HUES64 (cell line): ENCODE measurements around the gene LRP10.

Experiments used
- H3K27ac ChIP-seq: 2 replicates; pipeline ENCODE4 v1.7.0; 2013; ENCODE audit warnings: low read depth, low read length, inconsistent platforms
- H3K27me3 ChIP-seq: 2 replicates; pipeline ENCODE4 v1.6.1; 2013; ENCODE audit warnings: mild to moderate bottlenecking, low read length; ENCODE audit not compliant: insufficient read depth
- H3K36me3 ChIP-seq: 2 replicates; pipeline ENCODE4 v1.6.1; 2013; ENCODE audit warnings: mild to moderate bottlenecking, low read length; ENCODE audit not compliant: insufficient read depth
- H3K4me1 ChIP-seq: 2 replicates; pipeline ENCODE4 v1.6.1; 2013; ENCODE audit warnings: mild to moderate bottlenecking, low read length, moderate library complexity; ENCODE audit not compliant: insufficient read depth
- H3K4me3 ChIP-seq: 2 replicates; pipeline ENCODE4 v1.5.1; 2013; ENCODE audit warnings: mild to moderate bottlenecking, low read length, moderate library complexity
- H3K9ac ChIP-seq: 2 replicates; pipeline ENCODE4 v1.6.1; 2013; ENCODE audit warnings: mild to moderate bottlenecking, low read depth, low read length
- H3K9me3 ChIP-seq: 2 replicates; pipeline ENCODE4 v1.6.1; 2013; ENCODE audit warnings: low read depth, low read length; ENCODE audit not compliant: insufficient read depth
- whole genome bisulfite sequencing: fragments of 150-250, 120-280 bp; methylation state at CpG from one replicate; pipeline ENCODE4 v1.1.7; 2013; ENCODE audit warnings: missing lambda C conversion rate; 5-methylcytosine and 5-hydroxymethylcytosine counted together

The LRP10 gene

GRCh38 chr14:22836301-22837113, 35.0 kb upstream of the LRP10 start, which contains the start of gene MMP14:
Gene MMP14, plus strand, starts transcription at chr14:22836585. Its CDS starts 233 bp downstream, at chr14:22836818.
- Histone ChIP-seq H3K27ac (peak within 1 kb of the TSS; percentile 68; the same call in 1 of the 2 replicates), H3K36me3 (peaks cover 37% of the 10 kb centered on the region), H3K9ac (peak within 1 kb of the TSS; percentile 87), H3K4me3 (peak within 1 kb of the TSS; percentile 79), H3K27me3 (peaks cover 15% of the 10 kb centered on the region), H3K4me1 (peaks cover 23% of the 10 kb centered on the region), H3K9me3 (no peaks in the 10 kb centered on the region)
- under 1% methylated on average over 45 of the region's 46 CpGs for WGBS

- Histone ChIP-seq H3K9ac (peak overlapping the region; percentile 87), H3K27ac (peak overlapping the region; percentile 68; the same call in 1 of the 2 replicates), H3K4me1 (peaks cover 23% of the 10 kb centered on the region), H3K36me3 (peaks cover 41% of the 10 kb centered on the region), H3K9me3 (no peaks in the 10 kb centered on the region), H3K27me3 (peaks cover 15% of the 10 kb centered on the region), H3K4me3 (peak overlapping the region; percentile 79)
- WGBS: under 1% methylated on average over 54 of the region's 57 CpGs
These were observed 34.3 kb upstream of the LRP10 start for GRCh38 chr14:22837114-22837749.

GRCh38 chr14:22837750-22838538, 33.6 kb upstream of the LRP10 start:
- Histone ChIP-seq H3K36me3 (peaks cover 47% of the 10 kb centered on the region), H3K4me3 (peak overlapping the region; percentile 79), H3K27me3 (peaks cover 15% of the 10 kb centered on the region), H3K27ac (peak overlapping the region; percentile 40; the same call in 1 of the 2 replicates), H3K4me1 (peaks cover 23% of the 10 kb centered on the region), H3K9me3 (no peaks in the 10 kb centered on the region), H3K9ac (peak overlapping the region; percentile 87)
- 28% methylated on average over 19 of the region's 25 CpGs for WGBS

- Histone ChIP-seq H3K36me3 (peaks cover 47% of the 10 kb centered on the region), H3K9me3 (no peaks in the 10 kb centered on the region), H3K4me3 (peak overlapping the region; percentile 79; the same call in 1 of the 2 replicates), H3K27me3 (peaks cover 15% of the 10 kb centered on the region), H3K27ac (no peak overlapping the region), H3K4me1 (peaks cover 23% of the 10 kb centered on the region), H3K9ac (no peak overlapping the region)
- 65% methylated on average over 5 of the region's 6 CpGs for WGBS
These were observed 32.9 kb upstream of the LRP10 start for GRCh38 chr14:22838631-22839041.

GRCh38 chr14:22839159-22839779, 32.3 kb upstream of the LRP10 start:
- peaks cover 15% of the 10 kb centered on the region for H3K27me3 ChIP-seq
- H3K9ac ChIP-seq: 0 out of 2 replicates have a peak overlapping the region, but pooled peaks have one; percentile 5
- H3K27ac ChIP-seq: no peak overlapping the region
- H3K4me1 ChIP-seq: peaks cover 23% of the 10 kb centered on the region
- WGBS: 79% methylated on average over 6 of the region's 6 CpGs
- H3K4me3 ChIP-seq: no peak overlapping the region
- H3K36me3 ChIP-seq: peaks cover 46% of the 10 kb centered on the region
- H3K9me3 ChIP-seq: no peaks in the 10 kb centered on the region

GRCh38 chr14:22841311-22841710, 30.2 kb upstream of the LRP10 start:
- no peak overlapping the region for H3K4me3 ChIP-seq
- 95% methylated on average over 9 of the region's 9 CpGs for WGBS
- H3K36me3 ChIP-seq: peaks cover 50% of the 10 kb centered on the region
- H3K27me3 ChIP-seq: peaks cover 15% of the 10 kb centered on the region
- H3K9ac ChIP-seq: no peak overlapping the region
- H3K27ac ChIP-seq: no peak overlapping the region
- H3K9me3 ChIP-seq: no peaks in the 10 kb centered on the region
- peaks cover 15% of the 10 kb centered on the region for H3K4me1 ChIP-seq

GRCh38 chr14:22841769-22842168, 29.8 kb upstream of the LRP10 start:
- no peak overlapping the region for H3K4me3 ChIP-seq
- peaks cover 12% of the 10 kb centered on the region for H3K27me3 ChIP-seq
- no peak overlapping the region for H3K27ac ChIP-seq
- 93% methylated on average over 8 of the region's 8 CpGs for WGBS
- H3K36me3 ChIP-seq: peaks cover 53% of the 10 kb centered on the region
- no peaks in the 10 kb centered on the region for H3K9me3 ChIP-seq
- no peak overlapping the region for H3K9ac ChIP-seq
- H3K4me1 ChIP-seq: peaks cover 15% of the 10 kb centered on the region

- Histone ChIP-seq H3K27ac (no peak overlapping the region), H3K36me3 (peaks cover 53% of the 10 kb centered on the region)
These were observed 29.1 kb upstream of the LRP10 start for GRCh38 chr14:22842211-22843122.

GRCh38 chr14:22843123-22843925, 28.2 kb upstream of the LRP10 start:
- no peak overlapping the region for H3K9ac ChIP-seq
- H3K36me3 ChIP-seq: peaks cover 53% of the 10 kb centered on the region
- H3K27me3 ChIP-seq: no peaks in the 10 kb centered on the region
- 92% methylated on average over 21 of the region's 21 CpGs for WGBS
- peaks cover 20% of the 10 kb centered on the region for H3K4me1 ChIP-seq
- H3K27ac ChIP-seq: no peak overlapping the region
- H3K4me3 ChIP-seq: no peak overlapping the region
- no peaks in the 10 kb centered on the region for H3K9me3 ChIP-seq

More at GRCh38 chr14:22842211-22843122, 29.1 kb upstream of the LRP10 start:
- 93% methylated on average over 28 of the region's 28 CpGs for WGBS
- Histone ChIP-seq H3K27me3 (peaks cover 5% of the 10 kb centered on the region; the same call in 1 of the 2 replicates), H3K9ac (no peak overlapping the region), H3K4me1 (peaks cover 15% of the 10 kb centered on the region), H3K9me3 (no peaks in the 10 kb centered on the region), H3K4me3 (no peak overlapping the region)
